ENCODE results near the gene FBXL16.

Gene FBXL16

GRCh38 chr16:674968-675883 lies 30.4 kb downstream of the FBXL16 start, which contains the start of gene RHBDL1:
Gene RHBDL1 (plus strand): TSS chr16:675671. CDS start chr16:675791, 120 bp downstream.
- DNase-seq, result no peak

- no peak for DNase-seq
Measured at GRCh38 chr16:674214-674881, 31.3 kb downstream of the FBXL16 start.

- DNase-seq, result no peak
Measured at GRCh38 chr16:673399-673991, 32.1 kb downstream of the FBXL16 start.

GRCh38 chr16:672851-673250 lies 32.8 kb downstream of the FBXL16 start:
- DNase-seq, result no peak

GRCh38 chr16:672371-672770 lies 33.2 kb downstream of the FBXL16 start:
- DNase-seq, result no peak

- no peak for DNase-seq
Measured at GRCh38 chr16:671353-672131, 34.1 kb downstream of the FBXL16 start.

GRCh38 chr16:670485-671352 lies 34.9 kb downstream of the FBXL16 start:
- DNase-seq, result no peak

GRCh38 chr16:669666-670065 lies 35.9 kb downstream of the FBXL16 start:
- DNase-seq, result no peak

GRCh38 chr16:668519-669171 lies 37.0 kb downstream of the FBXL16 start:
- no peak for DNase-seq

- peak; percentile 89 for DNase-seq
Measured at GRCh38 chr16:667780-668518, 37.7 kb downstream of the FBXL16 start, which contains the start of gene RHOT2. Gene RHOT2 (plus strand): TSS chr16:668132. CDS start chr16:668200, 68 bp downstream.

GRCh38 chr16:667113-667779 lies 38.4 kb downstream of the FBXL16 start:
- no peak for DNase-seq

GRCh38 chr16:666572-666971 lies 39.0 kb downstream of the FBXL16 start:
- no peak for DNase-seq

- DNase-seq, result no peak
Measured at GRCh38 chr16:662597-662996, 43.0 kb downstream of the FBXL16 start.

- DNase-seq, result no peak
Measured at GRCh38 chr16:662095-662494, 43.5 kb downstream of the FBXL16 start.

GRCh38 chr16:661184-661821 lies 44.3 kb downstream of the FBXL16 start:
- DNase-seq, result no peak

GRCh38 chr16:660459-661183 lies 45.0 kb downstream of the FBXL16 start:
- DNase-seq, result peak; percentile 77

GRCh38 chr16:660132-660458 lies 45.5 kb downstream of the FBXL16 start:
- DNase-seq, result no peak

- no peak for DNase-seq
Measured at GRCh38 chr16:659618-660017, 46.0 kb downstream of the FBXL16 start.

Data from HCEC 1CT (cell line).